Fibroblast of mammary gland (primary cell): ENCODE measurements around the gene NFATC2.

Source experiments
- DNase-seq: peaks from one replicate; pipeline ENCODE4 v3.0.0-alpha.2; 2010; ENCODE audit warnings: low read depth
- H3K4me3 ChIP-seq: 2 replicates; pipeline ENCODE4 v1.5.1; 2011; ENCODE audit warnings: low read depth, mild to moderate bottlenecking, low read length, moderate library complexity; ENCODE audit not compliant: control insufficient read depth
- CTCF ChIP-seq: conservative IDR thresholded peaks from 2 replicates; pipeline ENCODE4 v1.5.1; 2011; ENCODE audit warnings: low read depth, low read length, inconsistent platforms; ENCODE audit not compliant: control insufficient read depth, insufficient read depth

NFATC2 gene

DNA sequence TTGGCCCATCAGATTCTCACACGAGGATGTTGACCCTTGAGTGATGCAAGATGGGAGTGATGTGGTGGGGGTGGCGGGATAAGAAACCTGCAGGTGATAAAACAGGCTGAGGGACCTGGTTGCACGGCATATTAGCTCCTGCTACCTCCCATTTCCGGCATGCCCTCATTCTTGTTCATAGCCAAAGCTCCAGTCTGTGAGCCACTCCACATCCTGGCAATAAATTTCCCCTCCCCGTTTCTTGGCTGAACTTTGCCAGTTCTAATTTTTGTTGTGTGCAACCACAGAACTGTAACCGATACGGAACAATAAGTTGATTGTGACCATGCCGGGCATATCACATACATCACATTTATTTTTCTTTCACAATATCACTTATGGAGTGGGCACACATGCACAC, 41.6 kb upstream of the NFATC2 start:
- TF ChIP-seq CTCF: no peak
- H3K4me3 ChIP-seq: no peak overlapping the region
- no peak for DNase-seq

- H3K4me3 ChIP-seq: no peak overlapping the region
- DNase-seq: no peak
- TF ChIP-seq CTCF: no peak
Measured at GRCh38 chr20:51583499-51583898, 41.0 kb upstream of the NFATC2 start.

GRCh38 chr20:51583073-51583472, 40.6 kb upstream of the NFATC2 start:
- no peak overlapping the region for H3K4me3 ChIP-seq
- TF ChIP-seq CTCF: no peak
- DNase-seq: no peak

GRCh38 chr20:51581571-51581970, 39.1 kb upstream of the NFATC2 start:
- no peak for TF ChIP-seq CTCF
- no peak overlapping the region for H3K4me3 ChIP-seq
- no peak for DNase-seq

- no peak overlapping the region for H3K4me3 ChIP-seq
- TF ChIP-seq CTCF: no peak
- DNase-seq: peak; percentile 53
Measured at GRCh38 chr20:51579137-51579536, 36.6 kb upstream of the NFATC2 start.

DNA sequence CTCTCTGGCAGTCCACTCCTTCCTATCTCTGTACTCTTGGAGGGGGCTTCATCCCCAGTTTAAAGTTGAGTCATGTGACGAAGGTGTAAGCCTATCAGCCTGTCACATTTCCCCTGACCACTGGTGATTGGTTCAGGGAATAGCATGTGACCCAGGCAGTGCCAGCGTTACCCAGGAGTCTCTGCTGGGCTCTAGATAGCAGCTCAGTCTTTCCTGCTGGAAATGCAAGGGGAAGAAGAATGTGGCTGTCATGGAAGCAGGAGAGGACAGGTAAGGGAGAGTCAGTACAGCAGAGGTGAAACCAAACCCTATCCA, 35.6 kb upstream of the NFATC2 start:
- DNase-seq: no peak
- H3K4me3 ChIP-seq: no peak overlapping the region
- TF ChIP-seq CTCF: no peak

GRCh38 chr20:51577432-51578144, 35.1 kb upstream of the NFATC2 start:
- no peak overlapping the region for H3K4me3 ChIP-seq
- TF ChIP-seq CTCF: no peak
- DNase-seq: no peak
